ENCODE measurements around the gene TGM5. TPM values are rescaled to one million over a fixed set of nuclear protein-coding genes. Genes with fewer than 3 reads are reported as not detected.
"Not testable (repeated sequence)": the region's sequence is repeated elsewhere in the genome, so short reads cannot be mapped to it uniquely, and the experiment has no call there.

Gene TGM5
- total RNA-seq, 2 donors from 2014 or later: not detected

GRCh38 chr15:43230640-43231115, 36.0 kb downstream of the TGM5 start:
- ATAC-seq (no peak), DNase-seq (no peak)
- H3K27ac Mint-ChIP-seq: peak overlapping the region; percentile 56
- no peaks in the 10 kb centered on the region for H3K36me3 Mint-ChIP-seq (ENCODE audit: low read depth)
- no peak overlapping the region for H3K4me3 Mint-ChIP-seq
- peaks cover 4% of the 10 kb centered on the region for H3K4me1 Mint-ChIP-seq
- H3K9me3 ChIP-seq (ENCODE audit: control insufficient read depth, low read length, poor library complexity, severe bottlenecking): no peaks in the 10 kb centered on the region
- H3K27me3 Mint-ChIP-seq: peaks cover 27% of the 10 kb centered on the region

GRCh38 chr15:43229977-43230376, 36.8 kb downstream of the TGM5 start:
- Mint-ChIP-seq H3K4me3 (no peak overlapping the region), H3K4me1 (peaks cover 8% of the 10 kb centered on the region), H3K36me3 (ENCODE audit: low read depth) (no peaks in the 10 kb centered on the region), H3K27ac (no peak overlapping the region), H3K27me3 (peaks cover 28% of the 10 kb centered on the region)
- DNase-seq (no peak), ATAC-seq (no peak)
- H3K9me3 ChIP-seq (ENCODE audit: control insufficient read depth, low read length, poor library complexity, severe bottlenecking): no peaks in the 10 kb centered on the region

- ATAC-seq: no peak
Measured at GRCh38 chr15:43226436-43227305, 40.1 kb downstream of the TGM5 start.

GRCh38 chr15:43225950-43226255, 40.8 kb downstream of the TGM5 start:
- H3K4me3 Mint-ChIP-seq; H3K36me3 Mint-ChIP-seq (ENCODE audit: low read depth); H3K27ac Mint-ChIP-seq; DNase-seq; ATAC-seq; H3K4me1 Mint-ChIP-seq; H3K9me3 ChIP-seq (ENCODE audit: control insufficient read depth, low read length, poor library complexity, severe bottlenecking): not testable (repeated sequence)
- H3K27me3 Mint-ChIP-seq: peaks cover 30% of the 10 kb centered on the region

More at GRCh38 chr15:43226436-43227305, 40.1 kb downstream of the TGM5 start:
- H3K9me3 ChIP-seq (ENCODE audit: control insufficient read depth, low read length, poor library complexity, severe bottlenecking): no peaks in the 10 kb centered on the region
- peaks cover 8% of the 10 kb centered on the region for H3K4me1 Mint-ChIP-seq
- H3K36me3 Mint-ChIP-seq (ENCODE audit: low read depth): no peaks in the 10 kb centered on the region
- DNase-seq: no peak
- peaks cover 24% of the 10 kb centered on the region for H3K27me3 Mint-ChIP-seq
- no peak overlapping the region for H3K4me3 Mint-ChIP-seq
- H3K27ac Mint-ChIP-seq: no peak overlapping the region

GRCh38 chr15:43225201-43225949, 41.4 kb downstream of the TGM5 start:
- Mint-ChIP-seq H3K4me3 (no peak overlapping the region), H3K4me1 (peaks cover 8% of the 10 kb centered on the region), H3K27ac (no peak overlapping the region), H3K27me3 (peaks cover 34% of the 10 kb centered on the region), H3K36me3 (ENCODE audit: low read depth) (no peaks in the 10 kb centered on the region)
- H3K9me3 ChIP-seq (ENCODE audit: control insufficient read depth, low read length, poor library complexity, severe bottlenecking): no peaks in the 10 kb centered on the region
- ATAC-seq (peak; percentile 85), DNase-seq (peak in 1 of 3 donors; percentile 21)

- H3K9me3 ChIP-seq (ENCODE audit: control insufficient read depth, low read length, poor library complexity, severe bottlenecking): no peaks in the 10 kb centered on the region
- Mint-ChIP-seq H3K27me3 (peaks cover 32% of the 10 kb centered on the region), H3K4me1 (peaks cover 9% of the 10 kb centered on the region), H3K4me3 (no peak overlapping the region), H3K36me3 (ENCODE audit: low read depth) (peaks cover 4% of the 10 kb centered on the region), H3K27ac (no peak overlapping the region)
- ATAC-seq (no peak), DNase-seq (no peak)
Measured at GRCh38 chr15:43221422-43221821, 45.3 kb downstream of the TGM5 start.

GRCh38 chr15:43220991-43221403, 45.7 kb downstream of the TGM5 start, which contains the start of gene EPB42:
Gene EPB42 (minus strand): TSS chr15:43221018. CDS start chr15:43220825, 193 bp downstream.
- H3K9me3 ChIP-seq (ENCODE audit: control insufficient read depth, low read length, poor library complexity, severe bottlenecking): no peaks in the 10 kb centered on the region
- Mint-ChIP-seq H3K27ac (peak within 1 kb of the TSS; percentile 8), H3K27me3 (peaks cover 31% of the 10 kb centered on the region), H3K36me3 (ENCODE audit: low read depth) (peaks cover 4% of the 10 kb centered on the region), H3K4me1 (peaks cover 9% of the 10 kb centered on the region), H3K4me3 (no peak within 1 kb of the TSS)
- ATAC-seq: no peak
- no peak for DNase-seq

GRCh38 chr15:43219929-43220928, 46.5 kb downstream of the TGM5 start:
- Mint-ChIP-seq H3K36me3 (ENCODE audit: low read depth) (peaks cover 4% of the 10 kb centered on the region), H3K27ac (peak overlapping the region; percentile 8), H3K4me1 (peaks cover 3% of the 10 kb centered on the region), H3K4me3 (no peak overlapping the region), H3K27me3 (peaks cover 25% of the 10 kb centered on the region)
- H3K9me3 ChIP-seq (ENCODE audit: control insufficient read depth, low read length, poor library complexity, severe bottlenecking): no peaks in the 10 kb centered on the region
- no peak for ATAC-seq
- no peak for DNase-seq

- H3K9me3 ChIP-seq (ENCODE audit: control insufficient read depth, low read length, poor library complexity, severe bottlenecking): no peaks in the 10 kb centered on the region
- DNase-seq: no peak
- H3K4me1 Mint-ChIP-seq: peaks cover 3% of the 10 kb centered on the region
- no peak for ATAC-seq
- no peak overlapping the region for H3K4me3 Mint-ChIP-seq
- peaks cover 25% of the 10 kb centered on the region for H3K27me3 Mint-ChIP-seq
- H3K36me3 Mint-ChIP-seq (ENCODE audit: low read depth): peaks cover 4% of the 10 kb centered on the region
- H3K27ac Mint-ChIP-seq: no peak overlapping the region
Measured at GRCh38 chr15:43218908-43219706, 47.6 kb downstream of the TGM5 start.

- H3K9me3 ChIP-seq (ENCODE audit: control insufficient read depth, low read length, poor library complexity, severe bottlenecking): no peaks in the 10 kb centered on the region
- Mint-ChIP-seq H3K4me3 (no peak overlapping the region), H3K27ac (no peak overlapping the region), H3K4me1 (peaks cover 3% of the 10 kb centered on the region), H3K27me3 (peaks cover 21% of the 10 kb centered on the region), H3K36me3 (ENCODE audit: low read depth) (peaks cover 4% of the 10 kb centered on the region)
- DNase-seq (no peak), ATAC-seq (no peak)
Measured at GRCh38 chr15:43215961-43216360, 50.8 kb downstream of the TGM5 start.

GRCh38 chr15:43214592-43215295, 52.0 kb downstream of the TGM5 start:
- ATAC-seq: no peak
- Mint-ChIP-seq H3K4me3 (no peak overlapping the region), H3K36me3 (ENCODE audit: low read depth) (peaks cover 7% of the 10 kb centered on the region), H3K27me3 (peaks cover 21% of the 10 kb centered on the region), H3K4me1 (no peaks in the 10 kb centered on the region), H3K27ac (no peak overlapping the region)
- no peaks in the 10 kb centered on the region for H3K9me3 ChIP-seq (ENCODE audit: control insufficient read depth, low read length, poor library complexity, severe bottlenecking)
- no peak for DNase-seq

All from T-helper 17 cell (primary cell).